ENCODE data around the gene OSBPL10.

Gene OSBPL10

GRCh38 chr3:31922962-31923361 lies 58.1 kb downstream of the OSBPL10 start:
- DNase-seq (ENCODE audit: low read depth in 2 of 2), result no peak

- DNase-seq (ENCODE audit: low read depth in 2 of 2), result no peak
Measured at GRCh38 chr3:31921837-31922236, 59.2 kb downstream of the OSBPL10 start.

- DNase-seq (ENCODE audit: low read depth in 2 of 2), result no peak
Measured at GRCh38 chr3:31920310-31920709, 60.8 kb downstream of the OSBPL10 start.

GRCh38 chr3:31919528-31919927 lies 61.5 kb downstream of the OSBPL10 start:
- DNase-seq (ENCODE audit: low read depth in 2 of 2), result no peak

GRCh38 chr3:31918179-31919150 lies 62.6 kb downstream of the OSBPL10 start:
- no peak for DNase-seq (ENCODE audit: low read depth in 2 of 2)

GRCh38 chr3:31917303-31918005 lies 63.6 kb downstream of the OSBPL10 start:
- no peak for DNase-seq (ENCODE audit: low read depth in 2 of 2)

GRCh38 chr3:31911643-31912042 lies 69.4 kb downstream of the OSBPL10 start:
- no peak for DNase-seq (ENCODE audit: low read depth in 2 of 2)

- no peak for DNase-seq (ENCODE audit: low read depth in 2 of 2)
Measured at GRCh38 chr3:31911124-31911523, 69.9 kb downstream of the OSBPL10 start.

GRCh38 chr3:31909455-31909854 lies 71.6 kb downstream of the OSBPL10 start:
- DNase-seq (ENCODE audit: low read depth in 2 of 2), result no peak

GRCh38 chr3:31908391-31909097 lies 72.5 kb downstream of the OSBPL10 start:
- DNase-seq (ENCODE audit: low read depth in 2 of 2), result no peak

- DNase-seq (ENCODE audit: low read depth in 2 of 2), result no peak
Measured at GRCh38 chr3:31906182-31906581, 74.9 kb downstream of the OSBPL10 start.

- no peak for DNase-seq (ENCODE audit: low read depth in 2 of 2)
Measured at GRCh38 chr3:31903686-31904431, 77.2 kb downstream of the OSBPL10 start.

GRCh38 chr3:31900583-31900982 lies 80.5 kb downstream of the OSBPL10 start:
- DNase-seq (ENCODE audit: low read depth in 2 of 2), result no peak

GRCh38 chr3:31896648-31897433 lies 84.2 kb downstream of the OSBPL10 start:
- no peak for DNase-seq (ENCODE audit: low read depth in 2 of 2)

- DNase-seq (ENCODE audit: low read depth in 2 of 2), result no peak
Measured at GRCh38 chr3:31896026-31896425, 85.0 kb downstream of the OSBPL10 start.

GRCh38 chr3:31895471-31895870 lies 85.6 kb downstream of the OSBPL10 start:
- no peak for DNase-seq (ENCODE audit: low read depth in 2 of 2)

GRCh38 chr3:31892916-31893573 lies 88.0 kb downstream of the OSBPL10 start:
- DNase-seq (ENCODE audit: low read depth in 2 of 2), result no peak

- no peak for DNase-seq (ENCODE audit: low read depth in 2 of 2)
Measured at GRCh38 chr3:31892500-31892899, 88.6 kb downstream of the OSBPL10 start.

GRCh38 chr3:31891876-31892455 lies 89.1 kb downstream of the OSBPL10 start:
- DNase-seq (ENCODE audit: low read depth in 2 of 2), result no peak
